K562 (cell line): Measurements from ENCODE around the gene FOXS1. TPM values are rescaled to one million over a fixed set of nuclear protein-coding genes. Genes with fewer than 3 reads are reported as not detected.

ENCODE experiments used
- CBFA2T3 ChIP-seq: fragments of 450-650 bp; IDR thresholded peaks from 2 replicates; pipeline ENCODE4 v1.6.1; 2017
- CCAR2 ChIP-seq: fragments of 200-400 bp; formaldehyde crosslinking; IDR thresholded peaks from 2 replicates; pipeline ENCODE4 v1.6.1; 2017; ENCODE audit warnings: mild to moderate bottlenecking, low read depth, low read length
- DNMT1 ChIP-seq: fragments of 450-650 bp; IDR thresholded peaks from 2 replicates; pipeline ENCODE4 v1.6.1; 2016; ENCODE audit warnings: antibody characterized with exemption, mild to moderate bottlenecking
- E2F3 ChIP-seq: fragments of 250-450 bp; sonication (Bioruptor Pico); IDR thresholded peaks from 2 replicates; pipeline ENCODE4 v1.4.0; 2020; ENCODE audit warnings: mild to moderate bottlenecking
- FOS ChIP-seq: IDR thresholded peaks from 3 replicates; pipeline ENCODE4 v1.6.1; 2011; ENCODE audit not compliant: insufficient read length; ENCODE audit errors: extremely low read depth
- FUS ChIP-seq: fragments of 200-400 bp; formaldehyde crosslinking; optimal IDR thresholded peaks from 2 replicates; pipeline ENCODE3; 2017; ENCODE audit warnings: low read depth, low read length
- GATA2 ChIP-seq: sonication (generic); formaldehyde crosslinking; IDR thresholded peaks from 2 replicates; pipeline ENCODE4 v1.4.0; 2020; ENCODE audit warnings: mild to moderate bottlenecking, missing genetic modification reagents
- NCOR1 ChIP-seq: fragments of 450-650 bp; IDR thresholded peaks from 2 replicates; pipeline ENCODE4 v1.6.1; 2016; ENCODE audit warnings: mild to moderate bottlenecking, moderate library complexity
- NRF1 ChIP-seq, 2 experiments: fragments of 450-650 bp; IDR thresholded peaks in 1 of 2; conservative IDR thresholded peaks in 1 of 2; 2 replicates each; pipeline ENCODE4 v1.6.1; 2014; ENCODE audit warnings: mild to moderate bottlenecking in 2 of 2
- POLR2H ChIP-seq: IDR thresholded peaks from 2 replicates; pipeline ENCODE4 v1.6.1; 2016; ENCODE audit warnings: missing genetic modification characterization, low read depth, mild to moderate bottlenecking, control low read depth, missing compliant biosample characterization, moderate library complexity
- RBM17 ChIP-seq: fragments of 200-400 bp; formaldehyde crosslinking; IDR thresholded peaks from 2 replicates; pipeline ENCODE4 v1.6.1; 2017; ENCODE audit warnings: low read depth, mild to moderate bottlenecking, low read length, borderline replicate concordance
- RFX1 ChIP-seq: fragments of 450-650 bp; IDR thresholded peaks from 2 replicates; pipeline ENCODE4 v1.6.1; 2016; ENCODE audit warnings: mild to moderate bottlenecking, moderate library complexity
- THRA ChIP-seq: fragments of 450-650 bp; IDR thresholded peaks from 2 replicates; pipeline ENCODE4 v1.6.1; 2017; ENCODE audit warnings: mild to moderate bottlenecking, moderate library complexity
- ZNF282 ChIP-seq: sonication (generic); formaldehyde crosslinking; IDR thresholded peaks from 2 replicates; pipeline ENCODE4 v1.8.1; 2023; ENCODE audit warnings: missing genetic modification reagents
- ZNF3 ChIP-seq: fragments of 250-450 bp; sonication (Bioruptor Pico); IDR thresholded peaks from 2 replicates; pipeline ENCODE4 v1.5.0; 2021; ENCODE audit warnings: mild to moderate bottlenecking, moderate library complexity
- ZNF318 ChIP-seq, 2 experiments: fragments of 450-650 bp; IDR thresholded peaks; 2 replicates each; pipeline ENCODE4 v1.6.1; 2016; ENCODE audit warnings: mild to moderate bottlenecking in 2 of 2, borderline replicate concordance in 1 of 2, low read depth in 1 of 2, moderate library complexity in 1 of 2
- ZNF75A ChIP-seq: fragments of 450-650 bp; formaldehyde crosslinking; IDR thresholded peaks from 2 replicates; pipeline ENCODE4 v1.4.0; 2020; ENCODE audit warnings: mild to moderate bottlenecking
- ZNF764 ChIP-seq: fragments of 250-450 bp; sonication (Bioruptor Pico); IDR thresholded peaks from 2 replicates; pipeline ENCODE4 v1.4.0; 2020; ENCODE audit warnings: low read depth, mild to moderate bottlenecking, moderate library complexity
- polyA plus RNA-seq, 8 experiments: library from polyadenylated mRNA; depleted of rRNA in 4 of 8; stranded (reverse) in 5 of 8; unstranded in 3 of 8; fragments of >200 nt; fragmentation: Nextera tagmentation in 2 of 8; fragmentation: Illumina TruSeq in 1 of 8; extraction: Ambion mirVana in 2 of 8; extraction: Trizol in 1 of 8; gene quantifications; 2 replicates each; pipeline versions ENCODE4 v1.2.1 to v1.2.3, GENCODE V29; 2011 to 2014; ENCODE audit warnings: inconsistent platforms in 1 of 8, missing spikeins in 1 of 8
- total RNA-seq, 7 experiments: library from RNA; depleted of rRNA in 6 of 7; stranded (reverse); fragments of >200 nt in 6 of 7; fragmentation: Illumina TruSeq in 2 of 7; extraction: Trizol in 2 of 7; gene quantifications; 2 replicates each; pipeline versions ENCODE4 v1.2.1 to v1.2.3, GENCODE V29; 2011 to 2021; ENCODE audit warnings: low replicate concordance in 1 of 7
- TF ChIP-seq, protein P1 (sequence below): sonication (generic); formaldehyde crosslinking; IDR thresholded peaks from 2 replicates; pipeline ENCODE4 v1.8.0; 2022; ENCODE audit warnings: missing genetic modification reagents, mild to moderate bottlenecking, moderate library complexity, borderline replicate concordance

FOXS1 gene
- total and polyA plus RNA-seq, 9 of the 15 experiments (the other 6 are each of a cell fraction or from before 2014, with no cell fraction given): not detected

- TF ChIP-seq, protein P1, sequence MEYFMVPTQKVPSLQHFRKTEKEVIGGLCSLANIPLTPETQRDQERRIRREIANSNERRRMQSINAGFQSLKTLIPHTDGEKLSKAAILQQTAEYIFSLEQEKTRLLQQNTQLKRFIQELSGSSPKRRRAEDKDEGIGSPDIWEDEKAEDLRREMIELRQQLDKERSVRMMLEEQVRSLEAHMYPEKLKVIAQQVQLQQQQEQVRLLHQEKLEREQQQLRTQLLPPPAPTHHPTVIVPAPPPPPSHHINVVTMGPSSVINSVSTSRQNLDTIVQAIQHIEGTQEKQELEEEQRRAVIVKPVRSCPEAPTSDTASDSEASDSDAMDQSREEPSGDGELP (CRISPR knock-in tag): peak; percentile 63; the same call in 1 of the 2 replicates
- TF ChIP-seq NCOR1: 0 out of 2 replicates have a peak, but pooled peaks have one; percentile 12
- peak; percentile 94 to 95 for TF ChIP-seq NRF1 (conservative IDR thresholded peaks at IDR 0.05 in 1 of 2, IDR thresholded peaks at IDR 0.05 in 1 of 2)
- TF ChIP-seq GATA2 (CRISPR knock-in tag): no peak
- no peak for TF ChIP-seq ZNF75A (CRISPR knock-in tag)
- peak; percentile 99 for TF ChIP-seq RFX1
- TF ChIP-seq E2F3 (CRISPR knock-in tag): no peak
- TF ChIP-seq ZNF282 (CRISPR knock-in tag): no peak
- no peak for TF ChIP-seq POLR2H
- TF ChIP-seq CCAR2: no peak
- no peak for TF ChIP-seq ZNF3
- TF ChIP-seq ZNF764 (CRISPR knock-in tag): no peak
- no peak for TF ChIP-seq CBFA2T3
- TF ChIP-seq DNMT1: no peak
- no peak for TF ChIP-seq RBM17
- no peak for TF ChIP-seq ZNF318 (IDR thresholded peaks at IDR 0.05; ENCODE audit: borderline replicate concordance in 1 of 2, low read depth in 1 of 2)
- TF ChIP-seq THRA: no peak
- no peak for TF ChIP-seq FUS
- TF ChIP-seq FOS: peak; percentile 43
Measured at GRCh38 chr20:31879143-31879987, 34.0 kb upstream of the FOXS1 start (continued).
